Liver (tissue), 3 donors: Measurements from ENCODE around the gene B4GALT3.
A peak's percentile ranks its signal among the peaks of the same experiment; 100 is the strongest.

Experiments
- CTCF ChIP-seq: fragments of 150-350 bp; IDR thresholded peaks from 2 replicates; pipeline ENCODE4 v1.5.1; 2017; ENCODE audit warnings: improper control_type of control experiment, low read depth, low read length; ENCODE audit not compliant: missing input control
- FOXA1 ChIP-seq: IDR thresholded peaks from 2 replicates; pipeline ENCODE4 v1.6.1; 2016; ENCODE audit warnings: antibody characterized with exemption
- TF ChIP-seq, protein P1 (sequence below): IDR thresholded peaks from 2 replicates; pipeline ENCODE4 v1.6.1; 2016; ENCODE audit warnings: antibody characterized with exemption
- TF ChIP-seq, protein P2 (sequence below): IDR thresholded peaks from 2 replicates; pipeline ENCODE4 v1.6.1; 2016; ENCODE audit warnings: antibody characterized with exemption
- donor health status: healthy.
- donor health status: healthy.

DNA sequence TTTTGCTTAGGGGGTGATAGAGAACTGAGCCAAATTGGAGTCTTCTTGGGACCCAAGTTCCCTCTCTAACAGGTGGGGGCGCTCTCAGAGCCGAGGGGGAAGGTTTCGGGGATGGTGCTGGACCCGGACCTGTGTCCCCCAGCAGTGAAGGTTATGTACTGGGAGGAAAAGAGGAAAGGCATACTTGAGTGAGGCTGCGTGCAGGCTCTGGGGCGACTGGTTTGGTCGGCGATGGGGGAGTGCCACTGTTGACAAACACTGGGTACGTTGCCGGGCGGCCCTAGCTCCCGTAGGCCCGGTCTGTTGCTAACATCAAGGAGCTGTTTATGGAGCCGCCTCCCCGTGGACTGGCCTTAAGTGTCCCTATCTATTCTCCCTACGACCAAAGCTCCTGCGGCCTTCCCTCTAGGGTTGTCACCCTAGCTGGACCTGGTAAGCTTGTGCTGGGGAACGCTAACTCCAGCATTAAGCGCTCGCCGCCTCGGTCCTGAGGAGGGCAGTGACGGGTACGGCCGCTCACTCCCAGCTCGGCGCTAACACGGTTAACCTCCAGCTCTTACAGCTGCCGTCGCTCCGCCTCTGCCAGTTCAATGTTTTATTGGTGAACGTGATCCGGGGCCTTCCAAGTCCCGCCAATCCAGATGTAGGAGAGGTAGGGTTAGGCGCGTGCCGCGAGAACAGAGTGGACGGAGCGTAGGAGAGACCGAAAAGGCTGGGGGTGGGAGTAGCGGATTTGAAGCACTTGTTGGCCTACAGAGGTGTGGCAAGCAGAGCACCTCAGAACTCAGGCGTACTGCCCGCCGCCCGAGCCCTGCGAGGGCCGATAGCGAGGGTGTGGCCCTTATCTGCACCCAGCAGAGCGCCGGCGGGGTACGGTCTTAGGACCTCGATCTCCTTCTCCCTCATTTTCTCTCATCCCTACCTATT lies 11.3 kb downstream of the B4GALT3 start, which contains the start of gene PPOX:
- TF ChIP-seq, protein P1, sequence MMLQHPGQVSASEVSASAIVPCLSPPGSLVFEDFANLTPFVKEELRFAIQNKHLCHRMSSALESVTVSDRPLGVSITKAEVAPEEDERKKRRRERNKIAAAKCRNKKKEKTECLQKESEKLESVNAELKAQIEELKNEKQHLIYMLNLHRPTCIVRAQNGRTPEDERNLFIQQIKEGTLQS, result no peak
- TF ChIP-seq FOXA1, result no peak
- TF ChIP-seq CTCF, result peak; percentile 26
- TF ChIP-seq, protein P2, sequence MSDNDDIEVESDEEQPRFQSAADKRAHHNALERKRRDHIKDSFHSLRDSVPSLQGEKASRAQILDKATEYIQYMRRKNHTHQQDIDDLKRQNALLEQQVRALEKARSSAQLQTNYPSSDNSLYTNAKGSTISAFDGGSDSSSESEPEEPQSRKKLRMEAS, result peak; percentile 96
